Measurements from ENCODE around the gene SETBP1. TPM values are rescaled to one million over a fixed set of nuclear protein-coding genes. Genes with fewer than 3 reads are reported as not detected.

Gene SETBP1
- total and polyA plus RNA-seq, 8 donors, result 1.4 to 66.5 (median 20.1) TPM

- no peak for DNase-seq
- intact Hi-C loops (cut with DNase I; ENCODE audit: low total_unique reads), result no loop called here
- Histone ChIP-seq H3K4me1 (peaks cover 0 to 15% (median 3%) of the 10 kb centered on the region in 4 donors), H3K27ac (no peak overlapping the region), H3K27me3 (no peaks in the 10 kb centered on the region), H3K9me3 (no peaks in the 10 kb centered on the region), H3K36me3 (no peaks in the 10 kb centered on the region), H3K4me3 (no peak overlapping the region)
- 88 to 97% (median 93%) methylated on average over 5 of the region's 5 CpGs for WGBS, 5 donors
- no peak for TF ChIP-seq CTCF (IDR thresholded peaks at IDR 0.05)
- TF ChIP-seq POLR2AphosphoS5 (IDR thresholded peaks at IDR 0.05), result no peak
- TF ChIP-seq EP300 (IDR thresholded peaks at IDR 0.05), result no peak
- TF ChIP-seq POLR2A (IDR thresholded peaks at IDR 0.05), result no peak
Measured at GRCh38 chr18:44981121-44981520, 300.4 kb downstream of the SETBP1 start.

GRCh38 chr18:44986933-44987332 lies 306.2 kb downstream of the SETBP1 start:
- WGBS, 5 donors, result 87 to 93% (median 88%) methylated on average over 3 of the region's 3 CpGs
- Histone ChIP-seq H3K4me3 (no peak overlapping the region), H3K27me3 (no peaks in the 10 kb centered on the region), H3K36me3 (no peaks in the 10 kb centered on the region), H3K27ac (no peak overlapping the region), H3K4me1 (no peaks in the 10 kb centered on the region), H3K9me3 (no peaks in the 10 kb centered on the region)
- no peak for TF ChIP-seq EP300 (IDR thresholded peaks at IDR 0.05)
- TF ChIP-seq POLR2AphosphoS5 (IDR thresholded peaks at IDR 0.05), result no peak
- no peak for TF ChIP-seq CTCF (IDR thresholded peaks at IDR 0.05)
- TF ChIP-seq POLR2A (IDR thresholded peaks at IDR 0.05), result no peak
- DNase-seq, result no peak
- intact Hi-C loops (cut with DNase I; ENCODE audit: low total_unique reads), result no loop called here

- Histone ChIP-seq H3K27me3 (no peaks in the 10 kb centered on the region), H3K36me3 (no peaks in the 10 kb centered on the region), H3K27ac (no peak overlapping the region), H3K4me3 (no peak overlapping the region), H3K4me1 (no peaks in the 10 kb centered on the region), H3K9me3 (no peaks in the 10 kb centered on the region)
- no peak for TF ChIP-seq CTCF (IDR thresholded peaks at IDR 0.05)
- TF ChIP-seq POLR2AphosphoS5 (IDR thresholded peaks at IDR 0.05), result no peak
- no peak for TF ChIP-seq EP300 (IDR thresholded peaks at IDR 0.05)
- TF ChIP-seq POLR2A (IDR thresholded peaks at IDR 0.05), result no peak
- intact Hi-C loops (cut with DNase I; ENCODE audit: low total_unique reads), result no loop called here
- 60 to 73% (median 68%) methylated on average over 4 of the region's 4 CpGs for WGBS, 5 donors
- DNase-seq, result no peak
Measured at GRCh38 chr18:44987371-44987770, 306.7 kb downstream of the SETBP1 start.

GRCh38 chr18:44988821-44989587 lies 308.3 kb downstream of the SETBP1 start:
- DNase-seq, result no peak
- 92 to 100% (median 97%) methylated on average over 1 of the region's 1 CpG for WGBS, 5 donors
- intact Hi-C loops (cut with DNase I; ENCODE audit: low total_unique reads), result no loop called here

GRCh38 chr18:44996261-44996660 lies 315.6 kb downstream of the SETBP1 start:
- no peak for DNase-seq
- no peak overlapping the region for H3K4me3 ChIP-seq
- TF ChIP-seq CTCF (IDR thresholded peaks at IDR 0.05) (no peak), POLR2A (IDR thresholded peaks at IDR 0.05) (no peak), POLR2AphosphoS5 (IDR thresholded peaks at IDR 0.05) (no peak), EP300 (IDR thresholded peaks at IDR 0.05) (no peak)
- no peaks in the 10 kb centered on the region for H3K4me1 ChIP-seq
- no peaks in the 10 kb centered on the region for H3K27me3 ChIP-seq
- H3K36me3 ChIP-seq, result peaks cover 0 to 4% (median 0%) of the 10 kb centered on the region in 4 donors
- H3K9me3 ChIP-seq, result peaks cover 0 to 7% (median 0%) of the 10 kb centered on the region in 4 donors
- H3K27ac ChIP-seq, result no peak overlapping the region
- intact Hi-C loops (cut with DNase I; ENCODE audit: low total_unique reads), result no loop called here
- 61 to 78% (median 75%) methylated on average over 3 of the region's 3 CpGs for WGBS, 5 donors

More at GRCh38 chr18:44988821-44989587, 308.3 kb downstream of the SETBP1 start:
- H3K27me3 ChIP-seq, result no peaks in the 10 kb centered on the region
- H3K4me1 ChIP-seq, result no peaks in the 10 kb centered on the region
- H3K4me3 ChIP-seq, result no peak overlapping the region
- no peaks in the 10 kb centered on the region for H3K9me3 ChIP-seq
- no peak for TF ChIP-seq POLR2AphosphoS5 (IDR thresholded peaks at IDR 0.05)
- no peaks in the 10 kb centered on the region for H3K36me3 ChIP-seq
- no peak overlapping the region for H3K27ac ChIP-seq

Measured in stomach (tissue), 9 donors.